ENCODE measurements around the gene BHLHA15. TPM values are rescaled to one million over a fixed set of nuclear protein-coding genes. Genes with fewer than 3 reads are reported as not detected.

Gene BHLHA15
- total RNA-seq, 2 experiments from 2014 or later: 0.76 to 2.0 TPM

DNA sequence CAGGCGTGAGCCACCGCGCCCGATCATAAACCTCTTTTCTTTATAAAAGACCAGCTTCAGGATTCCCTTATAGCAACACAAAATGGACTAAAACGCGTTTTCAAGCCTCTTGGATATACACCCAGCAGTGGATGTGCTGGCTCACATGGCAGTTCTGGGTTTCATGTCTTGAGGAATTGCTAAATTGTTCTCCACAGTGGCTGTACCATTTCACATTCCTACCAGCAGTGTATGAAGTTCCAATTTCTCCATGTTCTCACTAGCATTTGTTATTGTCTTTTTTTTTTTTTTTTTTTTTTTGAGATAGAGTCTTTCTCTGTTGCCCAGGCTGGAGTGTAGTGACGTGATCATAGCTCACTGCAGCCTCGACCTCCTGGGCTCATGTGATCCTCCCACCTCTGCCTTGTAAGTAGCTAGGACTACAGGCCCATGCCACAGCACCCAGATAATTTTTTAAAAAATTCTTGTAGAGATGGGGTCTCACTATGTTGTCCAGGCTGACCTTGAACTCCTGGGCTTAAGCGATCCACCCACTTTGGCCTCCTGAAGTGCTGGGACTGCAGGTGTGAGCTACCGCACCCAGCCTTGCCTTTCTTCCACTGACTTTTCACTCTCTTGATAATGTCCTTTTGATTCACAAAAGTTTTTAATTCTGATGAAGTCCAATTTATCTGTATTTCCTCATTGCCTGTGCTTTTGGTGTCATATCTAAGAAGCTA, 23.3 kb downstream of the BHLHA15 start:
- H3K27me3 Mint-ChIP-seq: no peaks in the 10 kb centered on the region
- H3K27ac Mint-ChIP-seq: no peak overlapping the region
- H3K36me3 Mint-ChIP-seq: peaks cover 2% of the 10 kb centered on the region
- DNase-seq: no peak
- H3K4me1 Mint-ChIP-seq: no peaks in the 10 kb centered on the region
- H3K9me3 Mint-ChIP-seq: no peaks in the 10 kb centered on the region
- H3K4me3 Mint-ChIP-seq: no peak overlapping the region

DNA sequence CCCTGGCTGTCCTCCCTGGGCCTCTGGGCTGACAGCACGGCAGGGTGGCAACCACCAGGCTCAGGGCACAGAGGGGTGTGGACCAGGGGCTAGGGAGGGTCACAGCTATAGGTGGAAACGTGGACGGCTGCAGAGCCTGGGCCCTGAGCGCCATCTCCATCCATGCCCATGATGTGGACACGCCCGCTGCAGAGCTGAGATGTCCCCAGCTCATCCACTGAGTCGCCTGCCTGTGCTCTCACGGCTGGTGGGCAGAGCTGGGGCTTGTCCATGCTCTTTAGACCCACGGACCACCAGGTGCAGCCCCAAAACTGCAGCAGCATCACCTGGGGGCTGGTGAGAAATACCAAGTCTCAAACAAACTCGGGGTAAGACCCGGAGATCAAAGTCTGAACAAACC, 24.7 kb downstream of the BHLHA15 start:
- H3K27ac Mint-ChIP-seq: no peak overlapping the region
- DNase-seq: no peak
- H3K4me1 Mint-ChIP-seq: no peaks in the 10 kb centered on the region
- peaks cover 2% of the 10 kb centered on the region for H3K36me3 Mint-ChIP-seq
- H3K4me3 Mint-ChIP-seq: no peak overlapping the region
- H3K27me3 Mint-ChIP-seq: no peaks in the 10 kb centered on the region
- no peaks in the 10 kb centered on the region for H3K9me3 Mint-ChIP-seq

DNA sequence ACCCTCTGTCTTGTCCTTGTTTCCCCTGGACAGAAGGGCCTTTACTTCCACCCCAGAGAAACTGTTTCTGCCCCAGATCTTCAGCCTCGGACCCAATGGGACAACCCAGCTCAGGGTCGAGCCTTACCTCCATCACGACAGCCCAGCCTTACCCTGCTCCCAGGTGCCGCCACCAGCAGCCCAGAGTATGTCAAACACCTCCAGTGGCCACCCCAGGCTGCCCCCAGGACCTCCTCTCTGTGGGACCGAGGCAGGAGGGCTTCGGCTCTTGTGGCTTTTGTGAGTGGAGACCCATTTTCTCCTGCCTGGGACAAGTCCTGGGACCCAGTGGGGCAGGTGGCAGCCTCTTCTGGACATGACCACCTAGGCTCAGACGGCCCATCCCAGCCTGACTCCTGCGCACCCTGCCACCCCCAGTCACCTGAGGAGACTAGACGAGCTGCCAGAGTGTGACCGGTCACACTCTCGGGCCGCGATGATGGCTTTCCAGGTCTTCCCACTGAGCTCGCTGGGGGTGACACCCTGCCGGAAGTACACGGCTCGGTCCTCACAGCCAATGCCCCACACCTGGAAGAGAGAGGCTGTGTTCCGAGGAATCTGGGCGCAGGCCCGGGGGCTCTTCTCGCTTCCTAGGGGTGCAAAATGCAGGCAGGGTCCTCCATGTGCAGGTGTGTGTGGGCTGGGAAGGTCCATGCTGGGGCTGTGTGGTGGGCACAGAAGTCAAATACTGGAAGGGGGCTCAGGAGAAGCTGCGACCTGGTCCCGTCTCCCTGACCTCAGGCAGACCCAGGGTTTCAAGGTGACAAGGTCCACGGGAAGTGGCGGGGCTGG, 25.3 kb downstream of the BHLHA15 start:
- no peak overlapping the region for H3K4me3 Mint-ChIP-seq
- H3K4me1 Mint-ChIP-seq: no peaks in the 10 kb centered on the region
- no peak overlapping the region for H3K27ac Mint-ChIP-seq
- no peak for DNase-seq
- no peaks in the 10 kb centered on the region for H3K27me3 Mint-ChIP-seq
- peaks cover 2% of the 10 kb centered on the region for H3K36me3 Mint-ChIP-seq
- no peaks in the 10 kb centered on the region for H3K9me3 Mint-ChIP-seq

DNA sequence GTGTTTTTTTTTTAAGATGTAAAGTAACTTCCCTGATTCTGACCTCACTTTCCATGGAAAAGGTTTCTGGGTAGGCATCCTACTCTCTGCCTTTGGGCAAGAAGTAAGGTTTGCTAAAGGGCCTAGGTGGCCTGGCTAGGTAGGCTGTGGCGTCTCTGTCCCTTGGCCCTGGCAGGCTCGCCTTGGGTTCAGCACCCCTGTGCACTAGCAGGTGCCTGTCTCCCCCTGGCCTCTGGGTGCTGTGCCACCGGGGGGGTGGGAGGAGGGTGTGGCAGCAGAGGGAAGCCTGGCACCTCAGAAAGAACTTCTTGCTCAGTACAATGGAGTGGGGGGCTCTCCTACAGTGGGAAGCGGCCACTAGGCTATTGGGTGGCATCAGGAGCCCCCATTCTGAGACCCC, 26.8 kb downstream of the BHLHA15 start:
- Mint-ChIP-seq H3K36me3 (peaks cover 2% of the 10 kb centered on the region), H3K4me1 (no peaks in the 10 kb centered on the region), H3K27me3 (no peaks in the 10 kb centered on the region), H3K4me3 (no peak overlapping the region), H3K9me3 (no peaks in the 10 kb centered on the region), H3K27ac (no peak overlapping the region)
- no peak for DNase-seq

DNA sequence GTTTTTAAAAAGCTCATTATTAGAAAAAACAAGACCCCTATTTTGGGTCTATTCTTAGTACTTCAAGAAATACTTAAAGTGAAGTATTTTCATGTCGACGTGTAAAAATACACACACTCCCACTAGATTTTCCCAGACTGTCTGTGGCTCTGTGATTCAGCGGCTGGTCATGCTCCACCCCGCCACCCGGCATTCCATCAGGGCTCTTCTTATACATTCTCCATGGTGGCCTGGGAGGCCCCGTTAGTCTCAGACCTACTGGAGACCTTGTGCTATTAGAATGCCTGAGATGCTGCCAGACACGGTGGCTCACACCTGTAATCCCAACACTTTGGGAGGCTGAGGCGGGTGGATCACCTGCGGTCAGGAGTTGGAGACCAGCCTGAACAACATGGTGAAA, 27.7 kb downstream of the BHLHA15 start:
- Mint-ChIP-seq H3K36me3 (peaks cover 2% of the 10 kb centered on the region), H3K4me3 (no peak overlapping the region), H3K4me1 (no peaks in the 10 kb centered on the region), H3K9me3 (no peaks in the 10 kb centered on the region), H3K27ac (no peak overlapping the region), H3K27me3 (no peaks in the 10 kb centered on the region)
- DNase-seq: no peak

DNA sequence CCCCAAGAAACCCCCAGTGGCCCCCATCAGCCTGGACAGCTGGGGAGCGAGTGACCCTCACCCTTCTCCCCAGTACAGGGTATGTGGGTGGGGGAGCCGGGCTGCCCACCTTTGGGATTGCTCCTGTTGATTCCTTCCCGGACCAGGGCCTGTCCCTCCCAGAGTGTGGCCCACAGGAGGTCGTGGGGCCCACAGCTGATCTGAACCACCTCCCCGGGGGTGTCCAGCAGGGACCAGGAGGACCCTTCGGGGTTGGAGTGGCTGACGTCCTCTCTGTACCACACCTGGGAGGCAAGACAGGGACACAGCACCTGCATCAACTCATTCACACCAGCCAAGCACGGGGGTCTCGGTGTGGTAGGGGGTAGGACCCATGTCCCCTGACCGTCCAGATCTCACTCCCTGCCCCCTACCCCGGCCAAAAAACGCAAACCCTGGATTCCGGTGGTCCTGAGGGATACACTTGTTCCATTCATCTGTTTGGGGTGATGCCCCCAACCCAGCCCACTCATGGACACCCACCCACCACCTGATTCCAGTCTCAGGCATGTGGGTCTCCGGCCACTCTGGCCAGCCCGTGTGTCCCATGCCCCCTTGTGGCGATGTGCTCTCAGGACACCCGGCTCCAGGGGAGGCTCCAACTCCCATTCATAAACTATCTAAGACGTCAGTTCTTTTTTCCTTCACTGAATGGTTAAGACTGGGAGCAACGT, 29.9 kb downstream of the BHLHA15 start:
- peak; percentile 23 for DNase-seq
- H3K9me3 Mint-ChIP-seq: no peaks in the 10 kb centered on the region
- no peak overlapping the region for H3K27ac Mint-ChIP-seq
- H3K36me3 Mint-ChIP-seq: peaks cover 2% of the 10 kb centered on the region
- H3K4me3 Mint-ChIP-seq: no peak overlapping the region
- H3K4me1 Mint-ChIP-seq: no peaks in the 10 kb centered on the region
- no peaks in the 10 kb centered on the region for H3K27me3 Mint-ChIP-seq

DNA sequence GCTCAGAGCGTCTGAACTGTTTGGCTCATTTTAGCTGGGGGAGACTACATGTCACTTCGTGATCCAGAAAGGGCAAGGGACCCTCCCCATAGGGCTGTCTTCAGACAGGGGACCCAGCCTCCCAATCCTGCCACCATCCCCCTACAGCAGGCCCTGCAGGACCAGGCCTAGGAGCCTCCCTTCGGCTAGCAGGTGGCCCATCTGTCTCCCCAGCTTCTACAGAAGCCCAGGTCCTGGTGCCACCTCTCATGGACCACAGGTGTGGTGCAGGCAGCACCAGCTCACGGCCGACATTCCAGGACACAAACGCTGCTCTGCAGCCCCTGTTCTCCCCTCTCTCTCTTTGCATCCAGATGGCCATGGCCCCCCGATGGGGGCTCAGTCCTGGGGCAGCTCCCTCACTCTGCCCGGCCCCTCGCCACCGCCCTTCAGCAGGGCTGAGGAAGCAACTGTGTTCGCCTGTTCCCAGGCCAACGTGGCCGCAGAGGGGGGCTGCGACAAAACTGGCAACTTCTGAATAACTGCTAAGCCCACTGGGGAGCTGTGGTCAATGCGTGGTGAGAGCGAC, 30.5 kb downstream of the BHLHA15 start:
- no peaks in the 10 kb centered on the region for H3K9me3 Mint-ChIP-seq
- DNase-seq: no peak
- H3K27me3 Mint-ChIP-seq: no peaks in the 10 kb centered on the region
- H3K4me1 Mint-ChIP-seq: no peaks in the 10 kb centered on the region
- no peak overlapping the region for H3K27ac Mint-ChIP-seq
- H3K36me3 Mint-ChIP-seq: peaks cover 2% of the 10 kb centered on the region
- no peak overlapping the region for H3K4me3 Mint-ChIP-seq

DNA sequence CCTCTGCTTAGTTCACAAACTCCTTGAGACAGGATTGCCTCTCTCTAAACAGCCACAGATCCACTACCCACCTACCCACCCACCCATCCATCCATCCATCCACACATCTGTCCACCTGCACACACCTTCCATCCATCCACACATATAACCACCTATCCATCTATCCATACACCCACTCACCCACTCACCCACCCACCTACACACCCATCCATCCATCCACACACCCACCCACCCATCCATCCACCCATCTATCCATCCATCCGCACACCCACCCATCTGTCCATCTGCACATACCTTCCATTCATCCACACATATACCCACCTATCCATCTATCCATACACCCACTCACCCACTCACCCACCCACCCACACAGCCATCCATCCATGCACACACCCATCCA, 31.1 kb downstream of the BHLHA15 start:
- H3K4me3 Mint-ChIP-seq: no peak overlapping the region
- H3K4me1 Mint-ChIP-seq: no peaks in the 10 kb centered on the region
- H3K27ac Mint-ChIP-seq: no peak overlapping the region
- H3K27me3 Mint-ChIP-seq: no peaks in the 10 kb centered on the region
- H3K36me3 Mint-ChIP-seq: peaks cover 2% of the 10 kb centered on the region
- DNase-seq: no peak
- H3K9me3 Mint-ChIP-seq: no peaks in the 10 kb centered on the region

DNA sequence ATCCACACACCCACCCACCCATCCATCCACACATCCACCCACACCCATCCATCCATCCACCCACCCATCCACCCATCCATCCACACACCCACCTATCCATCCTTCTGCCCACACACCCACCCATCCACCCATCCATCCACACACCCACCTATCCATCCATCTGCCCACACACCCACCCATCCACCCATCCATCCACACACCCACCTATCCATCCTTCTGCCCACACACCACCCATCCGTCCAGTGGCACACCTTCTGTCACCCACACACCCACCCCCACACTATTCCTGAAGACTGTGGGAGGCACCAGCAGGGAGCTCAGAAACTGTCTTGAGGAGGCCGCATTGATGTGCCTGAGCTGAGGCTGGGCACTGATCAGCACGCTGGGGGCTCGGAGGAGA, 31.7 kb downstream of the BHLHA15 start:
- H3K27me3 Mint-ChIP-seq: no peaks in the 10 kb centered on the region
- H3K36me3 Mint-ChIP-seq: peaks cover 2% of the 10 kb centered on the region
- no peaks in the 10 kb centered on the region for H3K9me3 Mint-ChIP-seq
- peak overlapping the region; percentile 38 for H3K27ac Mint-ChIP-seq
- H3K4me1 Mint-ChIP-seq: peaks cover under 1% of the 10 kb centered on the region
- DNase-seq: no peak
- no peak overlapping the region for H3K4me3 Mint-ChIP-seq

DNA sequence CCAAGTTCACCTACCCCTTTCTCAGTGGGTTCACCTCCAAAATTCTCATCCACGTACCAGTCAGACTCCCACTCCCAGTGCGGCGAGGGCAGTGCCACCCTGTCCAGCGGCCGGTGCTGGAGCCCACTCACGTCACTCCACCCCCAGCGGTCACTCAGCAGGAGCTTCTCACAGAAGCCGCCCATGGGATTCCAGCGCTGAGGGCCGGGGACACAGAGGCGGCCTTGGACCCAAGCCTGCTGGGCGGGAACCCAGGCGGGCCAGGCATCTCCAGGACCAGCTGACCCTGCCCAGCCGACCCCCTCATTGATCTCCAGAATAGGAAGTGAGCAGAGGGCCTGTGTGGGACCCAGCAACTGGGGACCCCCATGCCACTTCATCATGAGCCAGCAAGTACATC, 33.6 kb downstream of the BHLHA15 start:
- no peak for DNase-seq
- Mint-ChIP-seq H3K36me3 (peaks cover 9% of the 10 kb centered on the region), H3K27me3 (no peaks in the 10 kb centered on the region), H3K4me1 (peaks cover 13% of the 10 kb centered on the region), H3K27ac (no peak overlapping the region), H3K9me3 (no peaks in the 10 kb centered on the region), H3K4me3 (no peak overlapping the region)

DNA sequence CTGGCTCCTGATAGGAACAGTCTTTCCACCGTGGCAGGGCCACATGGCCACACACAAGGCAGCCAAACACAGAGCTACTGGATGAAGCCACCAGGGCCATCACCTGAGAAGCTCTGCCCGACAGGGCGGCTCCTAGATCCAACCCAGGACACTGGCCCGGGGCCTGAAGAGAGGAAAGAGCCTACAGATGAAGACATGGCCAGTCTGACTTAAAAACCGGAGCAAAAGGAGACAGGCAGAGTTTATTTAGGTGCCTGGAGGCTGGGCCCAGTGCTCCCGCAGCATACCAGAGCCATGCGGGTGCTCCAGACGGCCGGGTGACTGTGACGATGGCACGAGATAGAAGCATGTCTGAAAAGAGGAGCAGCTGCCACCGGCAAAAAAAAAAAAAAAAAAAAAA, 36.9 kb downstream of the BHLHA15 start:
- no peak for DNase-seq
- Mint-ChIP-seq H3K4me3 (no peak overlapping the region), H3K27ac (peak overlapping the region; percentile 80), H3K27me3 (no peaks in the 10 kb centered on the region), H3K36me3 (peaks cover 11% of the 10 kb centered on the region), H3K4me1 (peaks cover 24% of the 10 kb centered on the region), H3K9me3 (no peaks in the 10 kb centered on the region)

DNA sequence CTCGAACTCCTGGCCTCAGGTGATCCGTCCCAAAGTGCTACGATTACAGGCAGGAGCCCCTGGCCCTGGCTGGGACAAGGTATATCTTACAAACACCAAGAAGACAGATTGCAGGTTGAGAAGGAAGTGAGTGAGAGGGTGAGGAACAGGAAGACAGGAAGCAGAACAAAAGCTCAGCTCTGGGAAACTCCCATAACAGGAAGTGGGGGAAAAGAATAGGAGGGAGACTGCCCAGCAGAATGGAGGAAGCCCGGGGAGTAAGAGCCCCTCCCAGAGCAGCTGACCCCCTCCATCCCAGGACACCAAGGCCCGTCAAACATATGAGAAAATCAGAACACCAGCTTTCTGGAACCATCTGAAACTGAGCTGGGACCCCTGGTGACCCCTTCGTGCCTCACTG, 37.9 kb downstream of the BHLHA15 start:
- H3K27ac Mint-ChIP-seq: peak overlapping the region; percentile 95
- H3K36me3 Mint-ChIP-seq: peaks cover 12% of the 10 kb centered on the region
- no peaks in the 10 kb centered on the region for H3K9me3 Mint-ChIP-seq
- DNase-seq: no peak
- H3K4me3 Mint-ChIP-seq: peak overlapping the region; percentile 71
- no peaks in the 10 kb centered on the region for H3K27me3 Mint-ChIP-seq
- H3K4me1 Mint-ChIP-seq: peaks cover 29% of the 10 kb centered on the region

DNA sequence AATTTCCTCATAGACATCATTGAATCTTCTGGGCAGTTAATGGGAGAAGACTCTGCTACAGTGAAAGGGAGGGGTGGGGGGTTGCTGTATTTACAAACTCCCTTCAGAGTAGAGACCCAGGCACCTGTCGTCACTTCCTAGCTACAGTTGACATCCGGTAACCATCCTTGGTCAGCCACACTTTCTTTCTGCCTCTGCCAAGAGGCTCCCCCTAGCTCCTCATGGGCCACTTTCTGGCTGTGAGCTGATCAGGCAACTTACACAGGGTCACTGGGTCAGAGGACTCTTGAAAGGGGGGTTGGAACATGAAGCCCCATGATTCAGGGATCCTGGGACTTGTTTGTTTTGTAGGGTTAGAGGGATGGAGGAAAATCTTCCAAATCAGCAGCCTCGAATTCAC, 39.5 kb downstream of the BHLHA15 start:
- Mint-ChIP-seq H3K27me3 (no peaks in the 10 kb centered on the region), H3K4me1 (peaks cover 38% of the 10 kb centered on the region), H3K27ac (peak overlapping the region; percentile 95), H3K9me3 (no peaks in the 10 kb centered on the region), H3K36me3 (peaks cover 20% of the 10 kb centered on the region), H3K4me3 (peak overlapping the region; percentile 96)
- DNase-seq: peak; percentile 43

DNA sequence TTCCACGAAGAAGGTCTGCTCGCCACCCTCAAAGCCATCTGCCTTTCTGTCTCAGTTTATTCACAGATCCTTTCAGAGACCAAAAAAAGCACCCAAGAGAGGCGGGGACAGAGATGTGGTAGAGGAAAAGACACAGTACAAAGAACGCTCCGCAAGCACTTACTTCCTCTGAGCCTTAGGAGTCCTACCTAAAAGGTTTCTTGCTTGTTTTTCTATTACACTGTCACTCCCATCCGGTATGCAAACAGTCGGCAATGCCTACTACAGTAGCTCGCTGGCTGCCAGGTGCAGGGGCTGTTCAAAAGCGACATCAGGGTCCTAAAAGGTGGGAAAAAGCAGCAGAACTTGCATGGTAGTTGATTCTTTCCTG, 40.0 kb downstream of the BHLHA15 start:
- Mint-ChIP-seq H3K4me3 (peak overlapping the region; percentile 96), H3K9me3 (no peaks in the 10 kb centered on the region), H3K36me3 (peaks cover 20% of the 10 kb centered on the region), H3K4me1 (peaks cover 42% of the 10 kb centered on the region), H3K27me3 (no peaks in the 10 kb centered on the region), H3K27ac (peak overlapping the region; percentile 95)
- no peak for DNase-seq

All from activated naive CD8-positive, alpha-beta T cell treated with anti-CD3 and anti-CD28 coated beads for 36 hours (primary cell).